ENCODE data around the gene EGF.
"Not testable (repeated sequence)": the region's sequence is repeated elsewhere in the genome, so short reads cannot be mapped to it uniquely, and the experiment has no call there.

Gene EGF

GRCh38 chr4:109930464-109930863 lies 17.8 kb downstream of the EGF start:
- H3K27ac ChIP-seq = no peak overlapping the region
- H3K9me3 ChIP-seq = no peaks in the 10 kb centered on the region
- H3K4me3 ChIP-seq (ENCODE audit: low read depth in 1 of 2, low read length in 1 of 2) = no peak overlapping the region
- no peak for TF ChIP-seq CTCF (IDR thresholded peaks at IDR 0.05)
- no peaks in the 10 kb centered on the region for H3K27me3 ChIP-seq
- H3K36me3 ChIP-seq = no peaks in the 10 kb centered on the region
- H3K4me1 ChIP-seq (ENCODE audit: control insufficient read depth in 1 of 2, insufficient read depth in 1 of 2, low read depth in 1 of 2, low read length in 1 of 2) = no peaks in the 10 kb centered on the region

GRCh38 chr4:109930872-109931271 lies 18.2 kb downstream of the EGF start:
- H3K4me3 ChIP-seq (ENCODE audit: low read depth in 1 of 2, low read length in 1 of 2) = no peak overlapping the region
- H3K36me3 ChIP-seq = no peaks in the 10 kb centered on the region
- H3K27ac ChIP-seq = no peak overlapping the region
- H3K9me3 ChIP-seq = no peaks in the 10 kb centered on the region
- H3K27me3 ChIP-seq = no peaks in the 10 kb centered on the region
- TF ChIP-seq CTCF (IDR thresholded peaks at IDR 0.05) = no peak
- no peaks in the 10 kb centered on the region for H3K4me1 ChIP-seq (ENCODE audit: control insufficient read depth in 1 of 2, insufficient read depth in 1 of 2, low read depth in 1 of 2, low read length in 1 of 2)

- H3K36me3 ChIP-seq = no peaks in the 10 kb centered on the region
- no peaks in the 10 kb centered on the region for H3K4me1 ChIP-seq (ENCODE audit: control insufficient read depth in 1 of 2, insufficient read depth in 1 of 2, low read depth in 1 of 2, low read length in 1 of 2)
- no peak for TF ChIP-seq CTCF (IDR thresholded peaks at IDR 0.05)
- no peaks in the 10 kb centered on the region for H3K9me3 ChIP-seq
- no peak overlapping the region for H3K4me3 ChIP-seq (ENCODE audit: low read depth in 1 of 2, low read length in 1 of 2)
- no peaks in the 10 kb centered on the region for H3K27me3 ChIP-seq
- H3K27ac ChIP-seq = no peak overlapping the region
Measured at GRCh38 chr4:109931318-109931717, 18.6 kb downstream of the EGF start.

- not testable (repeated sequence) for H3K27me3 ChIP-seq; H3K9me3 ChIP-seq; H3K27ac ChIP-seq; H3K4me1 ChIP-seq (ENCODE audit: control insufficient read depth in 1 of 2, insufficient read depth in 1 of 2, low read depth in 1 of 2, low read length in 1 of 2); H3K36me3 ChIP-seq; H3K4me3 ChIP-seq (ENCODE audit: low read depth in 1 of 2, low read length in 1 of 2)
Measured at GRCh38 chr4:109937352-109937751, 24.7 kb downstream of the EGF start.

- no peak overlapping the region for H3K27ac ChIP-seq
- no peaks in the 10 kb centered on the region for H3K4me1 ChIP-seq (ENCODE audit: control insufficient read depth in 1 of 2, insufficient read depth in 1 of 2, low read depth in 1 of 2, low read length in 1 of 2)
- H3K36me3 ChIP-seq = no peaks in the 10 kb centered on the region
- no peaks in the 10 kb centered on the region for H3K9me3 ChIP-seq
- no peaks in the 10 kb centered on the region for H3K27me3 ChIP-seq
- TF ChIP-seq CTCF (IDR thresholded peaks at IDR 0.05) = no peak
- no peak overlapping the region for H3K4me3 ChIP-seq (ENCODE audit: low read depth in 1 of 2, low read length in 1 of 2)
Measured at GRCh38 chr4:109939190-109939589, 26.5 kb downstream of the EGF start.

GRCh38 chr4:109942292-109942926 lies 29.7 kb downstream of the EGF start:
- Histone ChIP-seq H3K4me3 (ENCODE audit: low read depth in 1 of 2, low read length in 1 of 2) (no peak overlapping the region), H3K9me3 (no peaks in the 10 kb centered on the region), H3K4me1 (ENCODE audit: control insufficient read depth in 1 of 2, insufficient read depth in 1 of 2, low read depth in 1 of 2, low read length in 1 of 2) (no peaks in the 10 kb centered on the region), H3K36me3 (no peaks in the 10 kb centered on the region), H3K27me3 (no peaks in the 10 kb centered on the region), H3K27ac (no peak overlapping the region)
- TF ChIP-seq CTCF (IDR thresholded peaks at IDR 0.05) = no peak

Measured in neutrophil (primary cell).